Measurements from ENCODE around the gene FYN.

The FYN gene

GRCh38 chr6:111614833-111615582 is 258.2 kb downstream of the FYN start:
- no peak for DNase-seq

DNA sequence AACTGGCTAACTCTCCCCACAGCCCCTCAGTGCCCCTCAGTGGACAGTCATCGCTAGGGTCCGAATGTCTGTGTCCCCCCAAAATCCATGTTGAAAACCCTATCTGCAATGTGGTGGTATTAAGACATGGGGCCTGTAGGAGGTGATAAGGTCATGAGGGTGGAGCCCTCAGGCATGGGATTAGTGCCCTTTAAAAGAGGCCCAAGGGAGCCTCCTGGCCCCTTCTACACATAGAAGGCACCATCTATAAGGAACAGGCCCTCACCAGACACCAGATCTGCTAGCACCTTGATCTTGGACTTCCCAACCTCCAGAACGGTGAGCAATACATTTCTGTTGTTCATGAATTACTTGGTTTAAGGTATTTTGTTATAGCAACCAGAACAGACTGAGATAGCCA is 260.9 kb downstream of the FYN start:
- DNase-seq: no peak

DNA sequence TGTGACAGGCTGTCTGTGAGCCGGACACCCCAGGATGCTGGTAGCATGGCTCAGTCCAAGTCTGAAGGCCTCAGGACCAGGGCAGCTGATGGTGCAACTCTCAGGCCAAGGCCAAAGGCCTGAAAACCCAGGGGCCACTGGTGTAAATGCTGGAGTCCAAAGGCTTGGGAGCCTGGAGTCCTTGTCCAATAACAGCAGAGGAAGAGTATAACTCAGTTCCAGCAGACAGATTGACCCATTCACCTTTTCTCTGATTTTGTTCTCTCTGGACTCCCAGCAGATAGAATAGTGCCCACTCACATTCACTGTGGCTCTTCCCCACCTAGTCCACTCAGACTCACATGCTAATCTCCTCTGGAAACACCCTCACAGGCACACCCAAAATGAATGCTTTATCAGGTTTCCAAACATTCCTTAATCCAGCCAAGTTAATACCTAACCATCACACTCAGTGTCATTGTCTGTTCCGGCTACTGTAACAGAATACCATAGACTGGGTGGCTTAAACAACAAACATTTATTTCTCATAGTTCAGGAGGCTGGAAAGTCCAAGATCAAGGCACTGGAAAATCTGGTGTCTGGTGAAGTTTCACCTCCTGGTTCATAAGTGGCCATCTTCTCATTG is 262.6 kb downstream of the FYN start:
- no peak for DNase-seq
